CD14-positive monocyte (primary cell): ENCODE measurements around the gene C15orf61. TPM values are rescaled to one million over a fixed set of nuclear protein-coding genes. Genes with fewer than 3 reads are reported as not detected.

Experiments used
- DNase-seq, 3 donors: peaks; one replicate each; pipeline ENCODE4 v3.0.0-alpha.2; 2011 to 2022
- H2AFZ ChIP-seq: 2 replicates; pipeline ENCODE4 v1.6.0; 2012; ENCODE audit warnings: mild to moderate bottlenecking, low read depth, low read length, inconsistent platforms; ENCODE audit not compliant: insufficient read depth, poor library complexity, severe bottlenecking
- H3K27ac ChIP-seq, 2 donors: 1 replicate in 1 of 2; 2 replicates in 1 of 2; pipeline ENCODE4 v1.5.1; 2012 to 2013; ENCODE audit warnings: low read length in 2 of 2, control low read depth in 1 of 2, inconsistent platforms in 1 of 2, low read depth in 1 of 2, mild to moderate bottlenecking in 1 of 2
- H3K27me3 ChIP-seq, 2 donors: one replicate each; pipeline versions ENCODE4 v1.6.0 to v1.6.1; 2011 to 2013; ENCODE audit warnings: low read length in 2 of 2; ENCODE audit not compliant: control insufficient read depth in 2 of 2, insufficient read depth in 2 of 2
- H3K36me3 ChIP-seq, 2 donors: replicated peaks in 1 of 2; 1 replicate in 1 of 2; 2 replicates in 1 of 2; pipeline versions ENCODE4 v1.5.1 to v1.6.1; 2012 to 2013; ENCODE audit warnings: low read length in 2 of 2, control low read depth in 1 of 2, inconsistent platforms in 1 of 2, mild to moderate bottlenecking in 1 of 2; ENCODE audit not compliant: insufficient read depth in 2 of 2, control insufficient read depth in 1 of 2
- H3K4me1 ChIP-seq, 2 donors: 1 replicate in 1 of 2; 2 replicates in 1 of 2; pipeline versions ENCODE4 v1.5.1 to v1.6.1; 2012 to 2013; ENCODE audit warnings: low read length in 2 of 2, control low read depth in 1 of 2, inconsistent platforms in 1 of 2, mild to moderate bottlenecking in 1 of 2, moderate library complexity in 1 of 2; ENCODE audit not compliant: insufficient read depth in 2 of 2, control insufficient read depth in 1 of 2
- H3K4me2 ChIP-seq: replicated peaks from 2 replicates; pipeline ENCODE3; 2012; ENCODE audit warnings: low read length, moderate library complexity, mild to moderate bottlenecking; ENCODE audit not compliant: poor library complexity, severe bottlenecking; ENCODE audit errors: extremely low read depth
- H3K4me3 ChIP-seq, 3 experiments: fragments of 200-600 bp in 1 of 3; sonication (generic) in 1 of 3; replicated peaks in 1 of 3; 1 replicate in 2 of 3; 2 replicates in 1 of 3; pipeline ENCODE4 v1.5.1; 2011 to 2013; ENCODE audit warnings: low read length in 3 of 3, mild to moderate bottlenecking in 3 of 3, control low read depth in 2 of 3, low read depth in 2 of 3, inconsistent platforms in 1 of 3, moderate library complexity in 1 of 3
- H3K79me2 ChIP-seq: 2 replicates; pipeline ENCODE4 v1.6.0; 2012; ENCODE audit warnings: mild to moderate bottlenecking, control low read depth, inconsistent platforms, low read length, moderate library complexity; ENCODE audit not compliant: insufficient read depth
- H3K9ac ChIP-seq: 2 replicates; pipeline ENCODE4 v1.6.0; 2017; ENCODE audit warnings: low read length, mild to moderate bottlenecking; ENCODE audit not compliant: insufficient read depth, poor library complexity, severe bottlenecking
- H3K9me3 ChIP-seq, 2 donors: replicated peaks in 1 of 2; 1 replicate in 1 of 2; 2 replicates in 1 of 2; pipeline versions ENCODE4 v1.5.1 to v1.6.1; 2012 to 2013; ENCODE audit warnings: low read length in 2 of 2, control low read depth in 1 of 2; ENCODE audit not compliant: control insufficient read depth in 1 of 2, insufficient read depth in 1 of 2
- H4K20me1 ChIP-seq: 2 replicates; pipeline ENCODE4 v1.6.0; 2012; ENCODE audit warnings: mild to moderate bottlenecking, low read length, control low read depth, moderate library complexity; ENCODE audit not compliant: insufficient read depth
- H3K27ac Mint-ChIP-seq, 7 donors: one replicate each; pipeline ENCODE4 v1.8.0; 2020; ENCODE audit warnings: mild to moderate bottlenecking in 7 of 7, mixed read lengths in 7 of 7, moderate library complexity in 6 of 7, inconsistent platforms in 2 of 7
- H3K27me3 Mint-ChIP-seq, 3 donors: one replicate each; pipeline ENCODE4 v1.8.0; 2021 to 2022; ENCODE audit warnings: low read depth in 3 of 3, mild to moderate bottlenecking in 3 of 3, mixed read lengths in 3 of 3, moderate library complexity in 3 of 3, inconsistent platforms in 1 of 3
- H3K36me3 Mint-ChIP-seq, 2 donors: one replicate each; pipeline ENCODE4 v1.8.0; 2020; ENCODE audit warnings: mixed read lengths in 2 of 2, inconsistent platforms in 1 of 2, mild to moderate bottlenecking in 1 of 2
- H3K4me1 Mint-ChIP-seq: one replicate; pipeline ENCODE4 v1.8.0; 2020; ENCODE audit warnings: mild to moderate bottlenecking, mixed read lengths
- H3K4me3 Mint-ChIP-seq, 2 donors: one replicate each; pipeline ENCODE4 v1.8.0; 2020; ENCODE audit warnings: mild to moderate bottlenecking in 2 of 2, mixed read lengths in 2 of 2, moderate library complexity in 1 of 2
- H3K9me3 Mint-ChIP-seq, 7 donors: one replicate each; pipeline ENCODE4 v1.8.0; 2020 to 2022; ENCODE audit warnings: mixed read lengths in 7 of 7, mild to moderate bottlenecking in 6 of 7, moderate library complexity in 6 of 7, inconsistent platforms in 2 of 7
- CTCF ChIP-seq: fragments of 200-600 bp; IDR thresholded peaks from one replicate; pipeline ENCODE4 v1.8.0; 2022; ENCODE audit warnings: antibody characterized with exemption, mild to moderate bottlenecking
- WGBS: methylation state at CpG from one replicate; pipeline ENCODE4 v1.1.5; 2013; ENCODE audit warnings: missing lambda C conversion rate; ENCODE audit not compliant: insufficient coverage; 5-methylcytosine and 5-hydroxymethylcytosine counted together
- intact Hi-C, 2 donors: fragments of 100-400 bp; cut with micrococcal nuclease; formaldehyde crosslinking; loops; one replicate each; pipeline versions ENCODE4 v1.15.0 to v1.15.1; 2023
- polyA plus RNA-seq, 3 donors: library from polyadenylated mRNA; depleted of rRNA in 1 of 3; unstranded in 2 of 3; stranded (reverse) in 1 of 3; fragments of 300-500 nt in 2 of 3; fragments of >200 nt in 1 of 3; fragmentation: Illumina TruSeq in 2 of 3; gene quantifications; 1 replicate in 2 of 3; 2 replicates in 1 of 3; pipeline ENCODE4 v1.2.3, GENCODE V29; 2012 to 2021

Gene C15orf61
- polyA plus RNA-seq, 3 donors = 3.2 to 3.9 (median 3.6) TPM

GRCh38 chr15:67559158-67559557, 38.2 kb downstream of the C15orf61 start:
- Histone ChIP-seq H3K4me3 (no peak overlapping the region), H3K36me3 (peaks cover 30 to 76% of the 10 kb centered on the region in 2 donors), H3K79me2 (no peaks in the 10 kb centered on the region), H2AFZ (no peak overlapping the region), H3K9ac (no peak overlapping the region), H3K4me1 (no peaks in the 10 kb centered on the region), H3K4me2 (no peak overlapping the region), H3K27ac (no peak overlapping the region), H3K27me3 (no peaks in the 10 kb centered on the region), H4K20me1 (no peaks in the 10 kb centered on the region), H3K9me3 (peaks cover 0 to 2% of the 10 kb centered on the region in 2 donors)
- Mint-ChIP-seq H3K4me3 (no peak overlapping the region), H3K27ac (no peak overlapping the region), H3K9me3 (peaks cover 0 to 10% (median 3%) of the 10 kb centered on the region in 7 donors), H3K36me3 (peaks cover 63 to 69% of the 10 kb centered on the region in 2 donors), H3K4me1 (no peaks in the 10 kb centered on the region), H3K27me3 (no peaks in the 10 kb centered on the region)
- WGBS = no CpG with 5 or more reads among the region's 1 CpG
- DNase-seq = no peak
- intact Hi-C loops = no loop called here
- TF ChIP-seq CTCF = no peak

- H3K4me2 ChIP-seq = no peak overlapping the region
- no peaks in the 10 kb centered on the region for H4K20me1 ChIP-seq
- no peak overlapping the region for H3K27ac Mint-ChIP-seq
- H3K27me3 Mint-ChIP-seq = no peaks in the 10 kb centered on the region
- H3K4me1 Mint-ChIP-seq = no peaks in the 10 kb centered on the region
- DNase-seq = no peak
- intact Hi-C loops = no loop called here
- H3K4me1 ChIP-seq = no peaks in the 10 kb centered on the region
- H3K36me3 Mint-ChIP-seq = peaks cover 63 to 72% of the 10 kb centered on the region in 2 donors
- H3K4me3 ChIP-seq = no peak overlapping the region
- H3K4me3 Mint-ChIP-seq = no peak overlapping the region
- WGBS = no CpG with 5 or more reads among the region's 2 CpGs
- peaks cover 30 to 78% of the 10 kb centered on the region in 2 donors for H3K36me3 ChIP-seq
- no peak overlapping the region for H3K9ac ChIP-seq
- H3K9me3 Mint-ChIP-seq = peaks cover 0 to 10% (median 3%) of the 10 kb centered on the region in 7 donors
- no peaks in the 10 kb centered on the region for H3K79me2 ChIP-seq
- no peak overlapping the region for H3K27ac ChIP-seq
- no peaks in the 10 kb centered on the region for H3K27me3 ChIP-seq
- peaks cover 0 to 2% of the 10 kb centered on the region in 2 donors for H3K9me3 ChIP-seq
- no peak overlapping the region for H2AFZ ChIP-seq
- no peak for TF ChIP-seq CTCF
Observed at GRCh38 chr15:67559576-67559975, 38.6 kb downstream of the C15orf61 start.
